Activated CD8-positive, alpha-beta T cell treated with anti-CD3 and anti-CD28 coated beads, Interleukin-2, amount 10 ng/mL, durations not matched to agents 7 days and 5 days (primary cell): ENCODE measurements around the gene LCP1. TPM values are rescaled to one million over a fixed set of nuclear protein-coding genes. Genes with fewer than 3 reads are reported as not detected.

Source experiments
- ATAC-seq: fragments of 150-1000 bp; cut with Tn5 transposase; one replicate; pipeline ENCODE4 v1.10.0; 2021; ENCODE audit warnings: moderate library complexity
- CTCF ChIA-PET: fragments of 350-600 bp; sonication (Branson Sonifier 250); formaldehyde crosslinking; loops from one replicate; lab custom pipeline; 2021; ENCODE audit warnings: antibody characterized with exemption; lab: Charles Lee
- POLR2A ChIA-PET: fragments of 350-600 bp; sonication (Branson Sonifier 250); formaldehyde crosslinking; loops from one replicate; lab custom pipeline; 2021; ENCODE audit warnings: antibody characterized with exemption; lab: Charles Lee
- DNase-seq: peaks from one replicate; pipeline ENCODE4 v3.0.0-alpha.2; 2020
- H3K27ac Mint-ChIP-seq: one replicate; pipeline ENCODE4 v1.8.0; 2021; ENCODE audit warnings: mild to moderate bottlenecking, mixed read lengths
- H3K27me3 Mint-ChIP-seq: one replicate; pipeline ENCODE4 v1.8.0; 2021; ENCODE audit warnings: low read depth, mixed read lengths
- H3K36me3 Mint-ChIP-seq: one replicate; pipeline ENCODE4 v1.8.0; 2021; ENCODE audit warnings: low read depth, mixed read lengths
- H3K4me1 Mint-ChIP-seq: one replicate; pipeline ENCODE4 v1.8.0; 2021; ENCODE audit warnings: low read depth, mixed read lengths
- H3K4me3 Mint-ChIP-seq: one replicate; pipeline ENCODE4 v1.8.0; 2021; ENCODE audit warnings: mild to moderate bottlenecking, mixed read lengths
- H3K9me3 Mint-ChIP-seq: one replicate; pipeline ENCODE4 v1.8.0; 2022; ENCODE audit warnings: mixed read lengths; ENCODE audit not compliant: insufficient read depth
- total RNA-seq, 2 experiments: library from RNA; stranded (reverse); gene quantifications; one replicate each; pipeline ENCODE4 v1.2.3, GENCODE V29; 2021

LCP1 gene
- total RNA-seq, 2 experiments from 2014 or later = 1,296 to 1,321 TPM

DNA sequence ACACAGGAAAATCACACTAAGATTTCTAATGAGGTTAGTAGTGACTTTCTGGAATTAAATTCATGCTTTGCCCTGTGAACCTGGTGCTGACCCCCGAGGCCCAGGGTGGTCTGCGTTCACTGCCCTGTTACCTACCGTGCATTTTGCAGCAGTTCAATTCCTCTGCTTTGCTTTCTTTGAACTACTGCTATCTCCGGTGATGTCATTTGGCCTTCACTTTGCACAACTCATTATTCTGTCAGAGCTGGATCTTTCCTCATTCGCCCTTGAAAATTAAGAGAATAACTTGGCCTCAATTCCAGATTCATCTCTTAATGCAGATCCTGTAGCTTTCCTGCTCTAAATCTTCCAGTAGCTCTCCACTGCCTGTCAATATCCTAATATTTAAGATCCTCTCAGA, 21.0 kb upstream of the LCP1 start:
- no peaks in the 10 kb centered on the region for H3K9me3 Mint-ChIP-seq
- peaks cover 62% of the 10 kb centered on the region for H3K4me1 Mint-ChIP-seq
- POLR2A ChIA-PET = interaction anchor here (0.8 to 1.3 kb wide), 7 partner anchors 8 to 658 kb away, joined by 3 to 10 read pairs (median 3); partner anchors contain the start of gene LCP1
- DNase-seq = no peak
- no peaks in the 10 kb centered on the region for H3K27me3 Mint-ChIP-seq
- ATAC-seq = no peak
- peaks cover 6% of the 10 kb centered on the region for H3K36me3 Mint-ChIP-seq
- H3K27ac Mint-ChIP-seq = peak overlapping the region; percentile 45
- H3K4me3 Mint-ChIP-seq = no peak overlapping the region
- CTCF ChIA-PET = interaction anchor here (1.0 to 2.3 kb wide), 10 partner anchors 8 to 119 kb away, joined by 3 to 12 read pairs (median 5); no protein-coding TSS in a partner anchor

DNA sequence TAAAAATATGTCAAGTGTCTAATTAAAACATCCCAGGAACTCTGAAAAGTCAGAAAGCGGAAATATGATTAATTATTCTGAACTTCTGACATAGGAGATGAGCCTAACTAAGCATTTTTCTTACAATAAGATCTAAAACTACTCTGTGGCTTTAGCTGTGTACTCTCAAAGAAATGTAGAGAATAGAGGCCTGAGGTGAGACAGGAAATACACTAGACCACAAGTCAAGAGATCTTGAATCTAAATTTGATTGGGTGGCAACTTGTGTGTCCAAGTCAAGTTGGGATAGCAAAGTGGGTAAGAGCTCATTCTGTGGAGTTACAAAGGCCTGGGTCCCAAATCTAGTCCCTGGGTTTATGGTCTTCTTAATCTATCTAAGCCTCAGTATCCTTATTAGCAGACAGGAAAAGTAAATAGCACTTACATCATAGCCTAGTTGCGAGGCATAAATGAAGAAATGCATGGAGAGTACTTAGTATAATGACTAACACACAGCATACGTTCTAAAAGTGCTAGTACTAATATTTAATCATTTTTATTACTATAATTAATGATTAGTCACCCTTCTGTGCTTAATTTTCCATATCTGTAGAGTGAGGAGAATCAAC, 20.3 kb upstream of the LCP1 start:
- Mint-ChIP-seq H3K36me3 (peaks cover 6% of the 10 kb centered on the region), H3K27me3 (no peaks in the 10 kb centered on the region), H3K4me3 (peak overlapping the region; percentile 47), H3K27ac (peak overlapping the region; percentile 89), H3K4me1 (peaks cover 60% of the 10 kb centered on the region), H3K9me3 (no peaks in the 10 kb centered on the region)
- DNase-seq (peak; percentile 40), ATAC-seq (peak; percentile 85)
- POLR2A ChIA-PET = interaction anchor here (0.8 to 1.2 kb wide), 5 partner anchors 9 to 659 kb away, joined by 3 to 10 read pairs (median 3); partner anchors contain the start of gene LCP1
- CTCF ChIA-PET = interaction anchor here (1.0 to 2.3 kb wide), 9 partner anchors 8 to 119 kb away, joined by 3 to 12 read pairs (median 5); no protein-coding TSS in a partner anchor

DNA sequence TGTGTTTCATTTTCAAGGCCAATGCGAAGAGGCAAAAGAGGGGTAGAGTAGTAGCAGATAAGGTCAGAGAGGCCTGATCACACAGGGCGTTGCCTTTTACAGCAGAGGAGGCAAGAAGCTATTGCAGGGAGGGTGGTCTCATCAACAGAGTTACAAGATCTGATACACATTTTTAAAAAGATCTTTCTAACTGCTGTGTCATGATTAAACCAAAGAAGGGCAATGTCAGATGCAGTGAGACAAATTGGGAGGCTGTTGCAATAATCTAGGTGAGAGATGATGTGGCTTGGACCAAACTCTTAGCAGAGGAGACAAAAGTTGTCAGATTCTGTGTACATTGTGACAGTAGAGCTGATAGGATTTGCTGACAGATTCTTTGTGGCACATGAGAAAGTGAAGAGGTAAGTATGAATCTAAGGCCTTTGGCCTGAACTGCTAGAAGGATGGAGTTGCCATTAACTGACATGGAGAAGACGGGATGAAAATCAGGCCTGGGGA, 16.8 kb upstream of the LCP1 start:
- CTCF ChIA-PET = interaction anchor here (1.4 to 2.5 kb wide), 4 partner anchors 12 to 37 kb away, joined by 4 to 18 read pairs (median 8); partner anchors contain the start of genes LCP1 and LRRC63
- ATAC-seq = no peak
- H3K4me3 Mint-ChIP-seq = no peak overlapping the region
- no peaks in the 10 kb centered on the region for H3K27me3 Mint-ChIP-seq
- H3K36me3 Mint-ChIP-seq = peaks cover 6% of the 10 kb centered on the region
- H3K4me1 Mint-ChIP-seq = peaks cover 39% of the 10 kb centered on the region
- POLR2A ChIA-PET = interaction anchor here (0.8 to 2.6 kb wide), 3 partner anchors 12 to 17 kb away, joined by 3 to 11 read pairs (median 3); partner anchors contain the start of gene LCP1
- H3K9me3 Mint-ChIP-seq = no peaks in the 10 kb centered on the region
- DNase-seq = no peak
- no peak overlapping the region for H3K27ac Mint-ChIP-seq

DNA sequence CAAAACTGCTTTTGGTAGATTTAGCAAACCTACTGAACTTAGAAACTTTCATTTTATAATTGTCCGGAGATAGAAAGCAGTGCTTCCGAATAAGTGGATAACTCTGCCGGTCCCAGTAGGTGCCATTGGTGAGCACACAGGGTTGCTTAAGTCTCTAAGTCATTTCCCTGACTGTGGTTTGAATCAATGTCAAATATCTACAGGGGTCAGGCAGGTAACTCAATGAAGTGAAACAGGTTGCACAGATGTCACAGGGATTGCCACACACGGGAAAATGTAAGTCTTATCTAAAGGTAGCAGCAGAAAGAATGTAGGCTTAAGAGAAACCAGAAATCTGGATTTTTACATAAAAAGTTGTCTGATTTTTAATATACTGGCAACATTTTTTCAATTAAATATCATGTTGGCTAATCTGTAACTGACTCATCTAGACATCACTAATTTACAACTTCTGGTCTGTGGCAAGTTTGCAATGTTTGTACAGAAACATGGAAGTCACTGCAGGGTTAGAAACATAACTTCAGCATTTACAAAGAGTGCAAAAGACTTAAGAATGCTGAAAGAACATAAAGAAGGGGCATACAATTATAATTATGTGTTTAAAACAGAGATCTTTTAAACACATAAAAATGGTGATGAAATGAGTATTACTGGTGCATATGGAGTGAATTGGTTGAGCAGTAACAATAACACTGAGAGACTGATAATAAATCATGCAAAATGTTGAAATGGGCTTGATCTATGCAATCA, 15.5 kb upstream of the LCP1 start:
- DNase-seq (no peak), ATAC-seq (no peak)
- H3K9me3 Mint-ChIP-seq = no peaks in the 10 kb centered on the region
- H3K36me3 Mint-ChIP-seq = peaks cover 6% of the 10 kb centered on the region
- no peaks in the 10 kb centered on the region for H3K27me3 Mint-ChIP-seq
- ChIA-PET CTCF (interaction anchor here (0.5 kb wide), 1 partner anchor 124 kb away, joined by 3 read pairs; no protein-coding TSS in a partner anchor), POLR2A (no interaction called here)
- H3K27ac Mint-ChIP-seq = no peak overlapping the region
- H3K4me1 Mint-ChIP-seq = peaks cover 27% of the 10 kb centered on the region
- H3K4me3 Mint-ChIP-seq = no peak overlapping the region

DNA sequence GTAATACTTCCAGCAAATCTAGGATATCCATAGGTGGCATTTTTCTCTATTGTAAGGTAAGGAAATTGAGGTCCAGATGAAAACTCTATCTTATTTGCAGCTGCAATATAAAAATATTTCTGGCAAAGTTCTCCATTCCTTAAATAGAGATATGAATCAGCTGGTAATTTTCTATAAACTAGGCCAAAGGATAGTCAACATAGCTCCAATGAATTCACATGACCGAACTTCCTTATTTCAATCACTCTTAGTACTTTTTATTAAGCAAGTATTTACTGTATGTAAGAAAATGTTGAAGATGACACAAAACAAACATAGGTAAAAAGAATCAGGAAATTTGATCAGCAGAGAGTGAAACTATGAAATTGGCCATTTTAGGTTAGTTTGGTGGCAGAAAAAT, 13.0 kb upstream of the LCP1 start:
- POLR2A ChIA-PET = no interaction called here
- peaks cover 2% of the 10 kb centered on the region for H3K27me3 Mint-ChIP-seq

DNA sequence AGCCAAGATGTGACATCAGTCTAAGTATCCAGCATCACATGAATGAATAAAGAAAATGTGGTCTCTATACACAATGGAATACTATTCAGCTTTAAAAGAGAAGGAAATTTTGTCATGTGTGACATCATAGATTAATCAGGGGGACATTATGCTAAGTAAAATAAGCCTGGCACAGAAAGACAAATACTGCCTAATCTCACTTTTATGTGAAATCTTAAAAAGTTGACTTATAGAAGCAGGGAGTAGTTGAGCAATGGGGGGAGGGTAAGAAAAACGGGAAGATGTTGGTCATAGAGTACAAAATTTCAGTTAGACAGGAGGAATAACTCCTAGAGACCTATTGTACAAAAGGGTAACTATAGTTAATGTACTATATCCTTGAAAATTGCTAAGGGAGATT, 10.4 kb upstream of the LCP1 start:
- ChIA-PET POLR2A (no interaction called here), CTCF (interaction anchor here (1.1 to 1.7 kb wide), 5 partner anchors 10 to 66 kb away, joined by 3 to 7 read pairs (median 5); no protein-coding TSS in a partner anchor)
- H3K27me3 Mint-ChIP-seq = peaks cover 2% of the 10 kb centered on the region
- no peaks in the 10 kb centered on the region for H3K9me3 Mint-ChIP-seq
- H3K27ac Mint-ChIP-seq = no peak overlapping the region
- ATAC-seq = no peak
- no peak overlapping the region for H3K4me3 Mint-ChIP-seq
- no peak for DNase-seq
- no peaks in the 10 kb centered on the region for H3K36me3 Mint-ChIP-seq
- H3K4me1 Mint-ChIP-seq = peaks cover 3% of the 10 kb centered on the region

More for the DNA sequence above, 13.0 kb upstream of the LCP1 start:
- Mint-ChIP-seq H3K27ac (no peak overlapping the region), H3K4me3 (no peak overlapping the region), H3K36me3 (peaks cover 2% of the 10 kb centered on the region), H3K9me3 (no peaks in the 10 kb centered on the region), H3K4me1 (peaks cover 5% of the 10 kb centered on the region)
- CTCF ChIA-PET = interaction anchor here (0.9 kb wide), 1 partner anchor 23 kb away, joined by 3 read pairs; no protein-coding TSS in a partner anchor
- ATAC-seq = no peak
- no peak for DNase-seq

DNA sequence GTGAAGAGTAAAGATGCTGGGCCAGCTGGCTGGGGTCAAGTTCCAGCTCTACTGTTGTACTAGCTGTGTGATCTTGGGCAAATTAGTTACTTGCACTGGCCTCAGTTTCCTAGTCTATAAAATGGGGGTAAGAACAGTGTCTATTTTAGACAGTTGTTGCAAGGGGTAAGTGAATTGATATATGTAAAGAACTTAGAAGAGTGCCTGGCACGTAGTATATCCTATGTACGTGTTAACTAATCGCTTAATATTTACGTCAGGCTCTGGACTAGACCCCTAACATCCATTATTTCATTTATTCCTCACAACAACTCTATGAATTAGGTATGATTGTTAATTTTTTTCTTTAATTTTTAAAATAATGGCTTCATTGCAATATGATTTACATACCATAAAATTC, 3.7 kb upstream of the LCP1 start:
- ATAC-seq (no peak), DNase-seq (no peak)
- H3K27ac Mint-ChIP-seq = peak overlapping the region; percentile 98
- peaks cover 8% of the 10 kb centered on the region for H3K36me3 Mint-ChIP-seq
- H3K27me3 Mint-ChIP-seq = no peaks in the 10 kb centered on the region
- H3K4me1 Mint-ChIP-seq = peaks cover 38% of the 10 kb centered on the region
- H3K9me3 Mint-ChIP-seq = no peaks in the 10 kb centered on the region
- ChIA-PET POLR2A (interaction anchor here (1.0 kb wide), 3 partner anchors 13 to 25 kb away, joined by 3 to 8 read pairs (median 3); no protein-coding TSS in a partner anchor), CTCF (interaction anchor here (0.8 to 2.7 kb wide), 13 partner anchors 8 to 136 kb away, joined by 3 to 18 read pairs (median 5); partner anchors contain the start of gene LRRC63)
- no peak overlapping the region for H3K4me3 Mint-ChIP-seq

DNA sequence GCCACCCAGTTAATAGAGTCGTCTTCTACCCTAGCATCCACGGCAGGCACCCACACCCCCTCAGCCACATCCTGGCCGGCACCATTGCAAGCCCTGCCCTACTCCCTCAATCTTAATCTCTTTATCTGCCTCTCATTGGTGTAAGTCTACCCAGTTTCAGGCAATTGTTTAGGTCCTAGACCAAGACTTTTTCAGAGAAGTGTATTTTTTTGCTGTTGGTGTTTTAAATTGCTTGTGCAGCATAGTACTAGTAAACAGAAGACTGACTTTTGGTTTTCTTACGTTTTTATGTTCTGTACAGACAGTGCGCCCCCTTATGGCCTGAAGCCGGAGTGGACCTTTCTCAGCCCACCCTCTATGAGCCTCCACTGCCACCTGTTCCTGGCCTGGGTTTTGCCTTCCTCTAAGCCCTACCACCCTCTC, 2.3 kb upstream of the LCP1 start:
- H3K9me3 Mint-ChIP-seq = no peaks in the 10 kb centered on the region
- DNase-seq (peak; percentile 89), ATAC-seq (peak; percentile 66)
- no peaks in the 10 kb centered on the region for H3K27me3 Mint-ChIP-seq
- peak overlapping the region; percentile 90 for H3K4me3 Mint-ChIP-seq
- ChIA-PET POLR2A (interaction anchor here (1.0 kb wide), 2 partner anchors 12 to 27 kb away, joined by 3 to 8 read pairs; no protein-coding TSS in a partner anchor), CTCF (interaction anchor here (1.0 to 2.0 kb wide), 5 partner anchors 8 to 112 kb away, joined by 3 to 8 read pairs (median 4); no protein-coding TSS in a partner anchor)
- H3K36me3 Mint-ChIP-seq = peaks cover 19% of the 10 kb centered on the region
- H3K27ac Mint-ChIP-seq = peak overlapping the region; percentile 98
- peaks cover 38% of the 10 kb centered on the region for H3K4me1 Mint-ChIP-seq

DNA sequence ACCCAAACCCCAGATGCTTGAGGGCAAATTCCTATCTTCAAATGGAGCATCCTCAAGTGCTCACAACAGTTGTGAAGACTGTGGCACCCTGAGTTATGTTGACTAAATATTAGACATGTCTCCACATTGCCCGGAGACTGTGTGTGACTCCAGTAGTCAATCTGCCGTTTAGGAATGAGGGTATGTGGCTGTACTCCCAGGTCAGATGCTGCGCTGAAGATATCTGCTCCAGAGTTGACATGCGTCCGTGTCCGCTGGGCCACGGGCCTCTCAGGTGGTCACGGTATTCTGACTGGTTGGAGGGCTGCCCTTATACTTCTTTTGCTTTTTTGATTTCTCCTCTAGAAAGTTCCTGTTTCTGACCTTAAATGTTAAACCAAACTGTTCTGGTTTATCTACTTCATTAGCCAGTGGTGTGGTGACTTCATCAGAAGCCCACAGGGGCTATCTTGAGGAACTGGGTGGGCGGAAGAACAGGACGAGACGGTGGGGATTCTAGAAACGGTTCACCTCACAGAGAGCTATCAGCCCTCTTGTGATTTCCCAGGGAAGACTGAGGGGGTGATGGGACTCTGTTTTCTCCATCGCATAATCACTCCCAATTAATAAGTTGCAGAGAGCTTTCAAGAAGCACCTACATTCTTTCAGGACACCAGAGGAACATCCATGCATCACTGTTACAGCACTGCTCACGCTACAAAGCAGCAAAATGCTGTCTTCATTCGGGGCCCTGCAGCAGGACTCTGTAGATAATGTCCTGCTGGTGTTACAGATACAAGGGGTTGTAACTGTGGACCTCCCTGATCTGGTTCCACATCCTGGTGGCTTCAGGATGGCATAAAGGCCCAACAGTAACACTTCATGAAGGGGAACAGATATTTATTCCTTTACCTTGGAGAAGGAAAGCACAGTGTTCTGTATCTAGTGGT, 1.3 kb upstream of the LCP1 start:
- ChIA-PET POLR2A (interaction anchor here (1.0 to 5.5 kb wide), 9 partner anchors 14 to 110 kb away, joined by 3 to 172 read pairs (median 10); partner anchors contain the start of gene LRRC63), CTCF (interaction anchor here (1.1 to 2.5 kb wide), 8 partner anchors 10 to 138 kb away, joined by 5 to 20 read pairs (median 8); partner anchors contain the start of gene LRRC63)
- DNase-seq = no peak
- ATAC-seq = no peak
- Mint-ChIP-seq H3K4me1 (peaks cover 38% of the 10 kb centered on the region), H3K27me3 (no peaks in the 10 kb centered on the region), H3K9me3 (no peaks in the 10 kb centered on the region), H3K36me3 (peaks cover 28% of the 10 kb centered on the region), H3K27ac (peak overlapping the region; percentile 98), H3K4me3 (peak overlapping the region; percentile 90)

DNA sequence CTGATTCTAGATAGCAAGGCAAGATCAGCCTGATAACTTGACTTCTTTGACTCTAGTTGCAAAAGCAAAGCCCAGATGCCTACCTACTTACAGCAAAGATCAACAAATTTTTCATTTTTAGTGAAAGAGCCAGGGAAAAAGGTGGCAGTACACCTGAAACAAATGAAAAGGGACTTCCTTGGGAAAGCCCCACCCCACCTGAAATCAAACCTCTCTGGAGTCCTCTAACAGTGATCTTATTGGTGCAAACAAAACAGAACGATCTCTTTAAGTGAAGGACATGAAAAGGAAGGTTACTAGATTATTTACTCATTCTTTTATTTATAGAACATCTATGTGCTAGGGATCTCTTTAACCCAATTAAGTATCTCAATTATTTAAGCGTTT, 507 bp upstream of the LCP1 start:
- Mint-ChIP-seq H3K4me1 (peaks cover 38% of the 10 kb centered on the region), H3K27ac (peak overlapping the region; percentile 98), H3K36me3 (peaks cover 36% of the 10 kb centered on the region), H3K9me3 (no peaks in the 10 kb centered on the region), H3K27me3 (no peaks in the 10 kb centered on the region), H3K4me3 (peak overlapping the region; percentile 90)
- ChIA-PET CTCF (interaction anchor here (0.7 to 2.5 kb wide), 11 partner anchors 9 to 149 kb away, joined by 3 to 20 read pairs (median 6); partner anchors contain the start of gene LRRC63), POLR2A (interaction anchor here (0.6 to 5.5 kb wide), 14 partner anchors 13 to 370 kb away, joined by 3 to 172 read pairs (median 4); partner anchors contain the start of gene LRRC63)
- DNase-seq = no peak
- peak; percentile 1 for ATAC-seq
